ENCODE measurements around the gene ARSA. TPM values are rescaled to one million over a fixed set of nuclear protein-coding genes. Genes with fewer than 3 reads are reported as not detected.

The ARSA gene
- total and polyA plus RNA-seq, 12 donors: 5.5 to 168 (median 67.5) TPM

GRCh38 chr22:50602338-50602700, 25.6 kb downstream of the ARSA start:
- Histone ChIP-seq H3K4me1 (replicated peaks in 1 of 2) (peaks cover 0 to 5% of the 10 kb centered on the region in 2 donors), H3K9me3 (replicated peaks in 1 of 3) (no peaks in the 10 kb centered on the region), H3K27me3 (peaks cover 6% of the 10 kb centered on the region), H3K4me3 (no peak overlapping the region), H3K36me3 (replicated peaks in 1 of 2) (peaks cover 0 to 14% of the 10 kb centered on the region in 2 donors), H3K27ac (no peak overlapping the region)
- TF ChIP-seq POLR2A (IDR thresholded peaks at IDR 0.05): no peak
- no peak for TF ChIP-seq CTCF (IDR thresholded peaks at IDR 0.05)
- intact Hi-C loops (cut with DNase I): no loop called here
- WGBS, 4 donors: 30 to 59% (median 52%) methylated on average over 2 of the region's 2 CpGs
- no peak for DNase-seq

- H3K36me3 ChIP-seq (replicated peaks in 1 of 2): peaks cover 0 to 14% of the 10 kb centered on the region in 2 donors
- no peak overlapping the region for H3K4me3 ChIP-seq
- H3K9me3 ChIP-seq (replicated peaks in 1 of 3): no peaks in the 10 kb centered on the region
- peak overlapping the region in 1 of 5 donors; percentile 30 for H3K27ac ChIP-seq
- peaks cover 6% of the 10 kb centered on the region for H3K27me3 ChIP-seq
- intact Hi-C loops (cut with DNase I): no loop called here
- H3K4me1 ChIP-seq (replicated peaks in 1 of 2): peaks cover 0 to 5% of the 10 kb centered on the region in 2 donors
- WGBS, 4 donors: 57 to 81% (median 59%) methylated on average over 9 to 12 of the region's 12 CpGs
- TF ChIP-seq POLR2A (IDR thresholded peaks at IDR 0.05) (no peak), CTCF (IDR thresholded peaks at IDR 0.05) (no peak)
- peak in 1 of 7 donors; percentile 50 for DNase-seq
Observed at GRCh38 chr22:50601669-50602337, 26.1 kb downstream of the ARSA start.

GRCh38 chr22:50600967-50601668, 26.8 kb downstream of the ARSA start:
- 9 to 38% (median 20%) methylated on average over 4 to 52 of the region's 52 CpGs for WGBS, 4 donors
- Histone ChIP-seq H3K27ac (peak overlapping the region in 1 of 5 donors; percentile 30), H3K4me3 (peak overlapping the region in 1 of 4 donors; percentile 68), H3K9me3 (replicated peaks in 1 of 3) (no peaks in the 10 kb centered on the region), H3K4me1 (replicated peaks in 1 of 2) (peaks cover 0 to 5% of the 10 kb centered on the region in 2 donors), H3K36me3 (replicated peaks in 1 of 2) (peaks cover 0 to 14% of the 10 kb centered on the region in 2 donors), H3K27me3 (peaks cover 6% of the 10 kb centered on the region)
- intact Hi-C loops (cut with DNase I): no loop called here
- TF ChIP-seq POLR2A (IDR thresholded peaks at IDR 0.05): no peak
- no peak for TF ChIP-seq CTCF (IDR thresholded peaks at IDR 0.05)
- peak in 2 of 7 donors; percentile 55 to 56 for DNase-seq

GRCh38 chr22:50600538-50600937, 27.4 kb downstream of the ARSA start, which contains the start of gene MAPK8IP2:
Gene MAPK8IP2 (plus strand): TSS chr22:50600793. CDS start chr22:50600819, 26 bp downstream.
- Histone ChIP-seq H3K27me3 (peaks cover 6% of the 10 kb centered on the region), H3K9me3 (replicated peaks in 1 of 3) (no peaks in the 10 kb centered on the region), H3K4me1 (replicated peaks in 1 of 2) (peaks cover 0 to 5% of the 10 kb centered on the region in 2 donors), H3K4me3 (peak within 1 kb of the TSS in 1 of 4 donors; percentile 68), H3K27ac (peak within 1 kb of the TSS in 2 of 5 donors; percentile 16 to 30), H3K36me3 (replicated peaks in 1 of 2) (peaks cover 0 to 10% of the 10 kb centered on the region in 2 donors)
- intact Hi-C loops (cut with DNase I): no loop called here
- no peak for TF ChIP-seq CTCF (IDR thresholded peaks at IDR 0.05)
- 0 to 8% (median 1%) methylated on average over 2 to 57 of the region's 61 CpGs for WGBS, 4 donors
- peak in 3 of 7 donors; percentile 41 to 60 (median 50) for DNase-seq
